Astrocyte of the hippocampus (primary cell): ENCODE measurements around the gene CHST11.

Experiments used
- DNase-seq: peaks from one replicate; pipeline ENCODE4 v3.0.0; 2011; ENCODE audit warnings: low read depth, low spot score

The CHST11 gene

GRCh38 chr12:104456417-104456949 is at the start of gene CHST11:
CHST11 (plus strand) TSS chr12:104456948.
- peak; percentile 96 for DNase-seq

GRCh38 chr12:104407438-104407837 is 49.3 kb upstream of the CHST11 start:
- DNase-seq, result no peak

- DNase-seq, result no peak
Observed at GRCh38 chr12:104407922-104408321, 48.8 kb upstream of the CHST11 start.

GRCh38 chr12:104410326-104410725 is 46.4 kb upstream of the CHST11 start:
- no peak for DNase-seq

- DNase-seq, result no peak
Observed at GRCh38 chr12:104410786-104411185, 46.0 kb upstream of the CHST11 start.

GRCh38 chr12:104411826-104412641 is 44.7 kb upstream of the CHST11 start:
- no peak for DNase-seq

DNA sequence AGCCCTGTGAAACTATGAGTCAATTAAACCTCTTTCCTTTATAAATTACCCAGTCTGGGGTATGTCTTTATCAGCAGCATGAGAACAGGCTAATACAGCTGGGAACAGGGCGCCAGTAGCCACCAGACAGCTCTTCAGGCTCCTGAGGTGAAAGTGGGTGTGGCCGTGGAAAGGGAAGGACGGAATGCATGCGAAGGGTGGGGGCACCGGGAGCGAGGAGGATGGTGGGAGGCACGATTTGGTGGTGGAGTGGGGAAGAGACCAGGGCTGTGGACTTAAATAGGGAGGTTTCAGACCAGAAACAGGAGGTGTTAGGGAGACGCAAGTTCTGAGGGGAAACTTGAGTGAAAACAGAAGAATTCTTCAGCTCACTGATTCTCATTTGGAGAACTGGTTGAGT is 44.1 kb upstream of the CHST11 start:
- no peak for DNase-seq

DNA sequence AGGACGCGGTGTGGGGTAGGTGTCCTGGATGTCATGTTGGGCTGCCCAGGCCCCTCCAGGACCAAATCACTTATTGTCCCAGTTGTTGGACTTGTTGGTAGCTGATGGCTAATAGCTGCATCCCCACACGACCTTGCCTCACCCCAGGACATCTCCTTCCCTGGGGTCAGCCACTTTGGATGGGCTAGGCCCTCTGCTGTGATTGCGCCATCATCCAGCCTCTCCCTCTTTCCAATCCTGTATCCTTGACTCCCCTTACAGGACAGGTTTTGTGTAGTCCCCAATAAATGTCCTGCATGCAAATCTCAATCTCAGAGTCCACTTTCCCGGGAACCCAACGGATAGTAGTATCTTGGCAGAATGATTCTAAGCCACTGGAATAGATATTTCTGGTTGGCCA is 43.4 kb upstream of the CHST11 start:
- DNase-seq, result no peak

- peak; percentile 35 for DNase-seq
Observed at GRCh38 chr12:104414581-104415341, 42.0 kb upstream of the CHST11 start.

DNA sequence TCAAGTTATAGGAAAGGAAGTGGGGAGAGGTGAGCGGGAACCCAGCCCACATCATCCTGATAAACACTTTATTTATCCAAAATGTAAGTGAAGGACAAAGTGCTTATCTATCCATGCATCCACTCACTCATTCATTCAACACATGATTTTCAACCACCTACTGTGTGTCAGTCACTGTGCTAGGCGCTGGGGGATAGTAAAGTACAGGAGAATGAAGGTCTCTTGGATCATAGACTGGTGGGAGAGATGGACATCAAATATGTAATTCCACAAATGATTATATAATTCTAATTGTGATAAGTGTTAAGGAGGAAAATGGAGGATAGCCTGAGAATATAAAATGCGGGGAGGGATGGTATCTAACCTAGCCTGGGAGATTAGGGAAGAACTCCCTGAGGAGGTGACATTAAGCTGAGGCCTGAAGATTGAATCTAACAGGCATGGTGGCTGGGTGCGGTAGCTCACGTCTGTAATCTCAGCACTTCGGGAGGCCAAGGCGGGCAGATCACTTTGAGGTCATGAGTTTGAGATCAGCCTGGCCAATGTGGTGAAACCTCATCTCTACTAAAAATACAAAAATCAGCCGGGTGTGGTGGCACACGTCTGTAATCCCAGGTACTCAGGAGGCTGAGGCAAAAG is 41.3 kb upstream of the CHST11 start:
- DNase-seq, result no peak

DNA sequence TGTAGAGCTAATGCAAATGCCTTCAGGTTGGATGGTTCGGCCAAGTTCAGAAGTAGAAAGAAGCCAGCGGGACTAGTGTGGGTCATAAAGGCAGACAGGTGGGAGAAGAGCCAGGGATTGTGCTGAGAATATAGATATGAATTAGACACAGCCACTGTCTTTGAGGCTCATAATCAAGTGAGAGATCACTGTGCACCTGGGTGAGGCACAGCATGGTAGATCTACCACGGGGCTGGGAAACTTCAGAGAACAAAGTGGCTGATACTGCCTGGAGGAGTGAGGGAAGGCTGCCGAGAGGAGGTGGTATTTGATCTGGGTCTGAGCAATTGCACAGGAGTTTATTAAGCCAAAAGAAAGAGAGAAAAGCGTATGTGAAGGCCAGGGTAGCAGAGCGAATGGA is 40.6 kb upstream of the CHST11 start:
- no peak for DNase-seq

- DNase-seq, result no peak
Observed at GRCh38 chr12:104416585-104416984, 40.2 kb upstream of the CHST11 start.

- no peak for DNase-seq
Observed at GRCh38 chr12:104419717-104420116, 37.0 kb upstream of the CHST11 start.

- DNase-seq, result no peak
Observed at GRCh38 chr12:104420868-104421267, 35.9 kb upstream of the CHST11 start.

GRCh38 chr12:104421343-104421742 is 35.4 kb upstream of the CHST11 start:
- DNase-seq, result no peak

DNA sequence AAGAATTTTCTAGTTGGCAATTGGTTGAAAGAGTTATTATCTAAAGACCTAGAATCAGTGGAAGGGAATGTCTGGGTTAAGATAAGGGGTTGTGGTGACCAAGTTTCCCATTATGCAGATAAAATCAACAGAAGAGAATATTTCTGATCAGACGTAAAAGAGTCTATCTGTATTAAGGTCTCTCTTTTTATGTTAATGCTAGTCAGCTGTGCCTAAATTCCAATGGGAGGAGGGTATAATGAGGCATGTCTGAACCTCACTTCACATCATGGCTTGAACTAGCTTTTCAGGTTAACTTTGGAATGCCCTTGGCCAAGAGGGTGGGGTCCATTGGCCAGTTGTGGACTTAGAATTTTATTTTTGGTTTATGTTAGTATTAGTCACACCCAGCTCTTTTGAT is 34.3 kb upstream of the CHST11 start:
- DNase-seq, result no peak

GRCh38 chr12:104423273-104423672 is 33.5 kb upstream of the CHST11 start:
- no peak for DNase-seq

DNA sequence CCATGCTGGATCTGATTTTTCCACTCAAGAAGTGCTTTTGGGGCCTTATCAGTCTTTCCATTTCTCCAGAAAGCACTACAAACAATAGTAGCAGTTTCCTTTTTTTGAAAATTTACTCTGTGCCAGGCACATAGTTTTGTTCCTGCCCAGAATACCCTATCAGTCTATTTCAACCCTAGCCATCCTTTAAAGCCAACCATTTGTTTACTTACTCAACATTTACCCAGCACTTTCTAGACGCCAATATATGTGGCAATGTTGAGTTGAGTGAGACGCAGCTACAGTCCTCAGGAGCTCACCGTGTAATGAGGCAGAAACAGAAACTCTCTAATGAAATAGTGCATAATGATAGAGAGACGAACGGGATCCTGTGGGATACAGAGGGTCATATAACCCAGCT is 32.9 kb upstream of the CHST11 start:
- DNase-seq, result no peak

- no peak for DNase-seq
Observed at GRCh38 chr12:104424955-104425354, 31.8 kb upstream of the CHST11 start.

- no peak for DNase-seq
Observed at GRCh38 chr12:104425614-104426013, 31.1 kb upstream of the CHST11 start.

DNA sequence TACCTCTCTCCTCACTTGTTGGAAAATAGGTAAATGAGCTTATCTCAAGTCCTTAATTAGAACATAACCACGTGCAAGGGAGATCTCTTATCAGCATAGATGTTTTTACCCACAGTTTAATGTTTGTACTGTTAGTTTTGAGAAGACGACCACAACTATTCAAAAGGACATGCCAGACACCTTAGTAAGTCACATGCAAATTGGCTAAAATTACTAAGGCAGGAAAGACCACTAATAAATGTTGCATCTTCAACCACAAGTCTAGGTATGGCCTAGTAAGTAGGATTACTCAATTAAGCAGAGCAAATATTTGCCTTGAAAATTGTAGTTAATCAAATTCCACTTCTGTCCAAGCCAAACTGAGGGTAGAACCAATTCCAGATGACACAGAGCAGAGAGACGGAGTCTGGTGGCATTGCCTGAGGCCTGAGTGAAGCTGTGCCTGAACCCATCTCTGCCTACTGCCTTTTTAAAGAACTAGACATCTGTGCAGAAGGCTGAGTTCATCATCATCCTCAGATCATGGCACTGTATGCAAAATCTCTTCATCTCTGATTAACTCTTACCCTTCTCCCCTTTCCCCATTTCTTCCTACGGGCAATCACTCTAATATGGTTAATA is 29.7 kb upstream of the CHST11 start:
- peak; percentile 72 for DNase-seq

GRCh38 chr12:104427547-104427938 is 29.2 kb upstream of the CHST11 start:
- DNase-seq, result no peak
